GM23248 (cell line): ENCODE measurements around the gene PPP1R13B. TPM values are rescaled to one million over a fixed set of nuclear protein-coding genes. Genes with fewer than 3 reads are reported as not detected.

Experiments used
- DNase-seq: peaks from one replicate; pipeline ENCODE4 v3.0.0-alpha.2; 2015
- H2AFZ ChIP-seq: fragments of 200-600 bp; sonication (generic); 2 replicates; pipeline ENCODE4 v1.6.1; 2016; ENCODE audit warnings: antibody characterized with exemption
- H3F3A ChIP-seq: fragments of 200-600 bp; sonication (generic); 2 replicates; pipeline ENCODE4 v1.6.1; 2016; ENCODE audit warnings: mild to moderate bottlenecking, antibody characterized with exemption, mixed run types; ENCODE audit not compliant: insufficient read depth
- H3K27ac ChIP-seq: fragments of 200-600 bp; sonication (generic); 2 replicates; pipeline ENCODE4 v1.5.1; 2016; ENCODE audit warnings: mild to moderate bottlenecking
- H3K27me3 ChIP-seq: fragments of 200-600 bp; sonication (generic); replicated peaks from 2 replicates; pipeline ENCODE4 v1.6.1; 2016; ENCODE audit warnings: mild to moderate bottlenecking; ENCODE audit not compliant: insufficient read depth
- H3K36me3 ChIP-seq: fragments of 200-600 bp; sonication (generic); 2 replicates; pipeline ENCODE4 v1.6.1; 2016; ENCODE audit warnings: low read depth, mild to moderate bottlenecking
- H3K4me1 ChIP-seq: fragments of 200-600 bp; sonication (generic); 2 replicates; pipeline ENCODE4 v1.6.1; 2016; ENCODE audit warnings: mild to moderate bottlenecking; ENCODE audit not compliant: insufficient read depth
- H3K4me2 ChIP-seq: fragments of 200-600 bp; sonication (generic); one replicate; pipeline ENCODE4 v1.6.1; 2016; ENCODE audit warnings: mild to moderate bottlenecking; ENCODE audit not compliant: unreplicated experiment
- H3K4me3 ChIP-seq: fragments of 200-600 bp; sonication (generic); 2 replicates; pipeline ENCODE4 v1.5.1; 2016; ENCODE audit warnings: mild to moderate bottlenecking
- H3K79me2 ChIP-seq: fragments of 200-600 bp; sonication (generic); 2 replicates; pipeline ENCODE4 v1.6.1; 2016; ENCODE audit warnings: mild to moderate bottlenecking; ENCODE audit not compliant: insufficient read depth
- H3K9ac ChIP-seq: fragments of 200-600 bp; sonication (generic); 2 replicates; pipeline ENCODE4 v1.6.1; 2016; ENCODE audit warnings: mild to moderate bottlenecking
- H3K9me2 ChIP-seq: fragments of 200-600 bp; sonication (generic); 2 replicates; pipeline ENCODE4 v1.6.1; 2016; ENCODE audit warnings: mixed run types, mild to moderate bottlenecking, moderate library complexity; ENCODE audit not compliant: insufficient read depth
- H3K9me3 ChIP-seq: fragments of 200-600 bp; sonication (generic); one replicate; pipeline ENCODE4 v1.6.1; 2017; ENCODE audit warnings: low read depth
- H4K20me1 ChIP-seq: fragments of 200-600 bp; sonication (generic); 2 replicates; pipeline ENCODE4 v1.6.0; 2016; ENCODE audit not compliant: insufficient read depth
- EZH2 ChIP-seq: fragments of 200-600 bp; sonication (generic); IDR thresholded peaks from 2 replicates; pipeline ENCODE4 v1.6.1; 2018; ENCODE audit warnings: antibody characterized with exemption, mild to moderate bottlenecking; ENCODE audit not compliant: insufficient read depth, poor library complexity, severe bottlenecking
- EZH2phosphoT487 ChIP-seq: fragments of 200-600 bp; sonication (generic); IDR thresholded peaks from 2 replicates; pipeline ENCODE4 v1.6.1; 2018; ENCODE audit warnings: antibody characterized with exemption, moderate library complexity, mild to moderate bottlenecking, low read depth; ENCODE audit not compliant: insufficient read depth
- WGBS, 2 experiments: methylation state at CpG; one replicate each; pipeline ENCODE4 v1.1.6; 2015 to 2017; ENCODE audit warnings: low lambda C conversion rate in 2 of 2, low coverage in 1 of 2; ENCODE audit errors: missing lambda C conversion rate in 2 of 2; 5-methylcytosine and 5-hydroxymethylcytosine counted together
- in situ Hi-C: fragments of 300-500 bp; cut with MboI; formaldehyde crosslinking; loops from 2 replicates; pipeline ENCODE4 v1.15.0; 2020
- polyA plus RNA-seq: library from polyadenylated mRNA; unstranded; fragments of >200 nt; fragmentation: Nextera tagmentation; extraction: Ambion mirVana; gene quantifications from 2 replicates; pipeline ENCODE4 v1.2.1, GENCODE V29; 2016
- total RNA-seq: library from RNA; depleted of rRNA; stranded (reverse); fragments of >200 nt; shearing (Covaris generic); gene quantifications from 2 replicates; pipeline ENCODE4 v1.2.3, GENCODE V29; 2014

PPP1R13B gene
- total and polyA plus RNA-seq, 2 experiments from 2014 or later = 2.0 to 4.6 TPM

DNA sequence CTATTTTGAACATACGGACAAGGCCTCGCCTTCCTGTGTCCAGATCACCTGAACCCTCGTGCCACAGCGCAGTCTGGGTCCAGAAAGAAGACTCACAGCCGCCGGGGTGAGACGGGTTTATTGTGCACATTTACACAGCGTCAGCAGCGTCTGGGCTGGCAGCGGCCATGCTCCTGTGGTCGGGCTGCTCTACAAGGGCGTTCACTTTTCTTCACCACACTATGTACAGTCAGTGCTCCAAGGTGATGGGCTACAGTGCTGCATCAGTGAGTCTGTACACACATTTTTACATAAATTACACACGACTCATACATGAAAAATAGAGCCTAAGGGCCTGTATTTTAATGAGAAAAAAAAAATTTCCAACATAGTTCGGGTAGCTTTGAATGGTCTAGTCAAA, 113.7 kb downstream of the PPP1R13B start:
- in situ Hi-C loops = no loop called here
- Histone ChIP-seq H3K4me1 (no peaks in the 10 kb centered on the region), H4K20me1 (no peaks in the 10 kb centered on the region), H2AFZ (no peak overlapping the region), H3F3A (no peaks in the 10 kb centered on the region), H3K9me2 (no peaks in the 10 kb centered on the region), H3K4me3 (no peak overlapping the region), H3K9ac (no peak overlapping the region), H3K4me2 (no peak overlapping the region), H3K79me2 (no peaks in the 10 kb centered on the region), H3K9me3 (no peaks in the 10 kb centered on the region), H3K36me3 (peaks cover 13% of the 10 kb centered on the region; the same call in 1 of the 2 replicates), H3K27me3 (no peaks in the 10 kb centered on the region), H3K27ac (no peak overlapping the region)
- DNase-seq = peak; percentile 43
- WGBS, 2 experiments = 87 to 90% methylated on average over 14 of the region's 14 CpGs
- no peak for TF ChIP-seq EZH2phosphoT487
- TF ChIP-seq EZH2 = no peak

DNA sequence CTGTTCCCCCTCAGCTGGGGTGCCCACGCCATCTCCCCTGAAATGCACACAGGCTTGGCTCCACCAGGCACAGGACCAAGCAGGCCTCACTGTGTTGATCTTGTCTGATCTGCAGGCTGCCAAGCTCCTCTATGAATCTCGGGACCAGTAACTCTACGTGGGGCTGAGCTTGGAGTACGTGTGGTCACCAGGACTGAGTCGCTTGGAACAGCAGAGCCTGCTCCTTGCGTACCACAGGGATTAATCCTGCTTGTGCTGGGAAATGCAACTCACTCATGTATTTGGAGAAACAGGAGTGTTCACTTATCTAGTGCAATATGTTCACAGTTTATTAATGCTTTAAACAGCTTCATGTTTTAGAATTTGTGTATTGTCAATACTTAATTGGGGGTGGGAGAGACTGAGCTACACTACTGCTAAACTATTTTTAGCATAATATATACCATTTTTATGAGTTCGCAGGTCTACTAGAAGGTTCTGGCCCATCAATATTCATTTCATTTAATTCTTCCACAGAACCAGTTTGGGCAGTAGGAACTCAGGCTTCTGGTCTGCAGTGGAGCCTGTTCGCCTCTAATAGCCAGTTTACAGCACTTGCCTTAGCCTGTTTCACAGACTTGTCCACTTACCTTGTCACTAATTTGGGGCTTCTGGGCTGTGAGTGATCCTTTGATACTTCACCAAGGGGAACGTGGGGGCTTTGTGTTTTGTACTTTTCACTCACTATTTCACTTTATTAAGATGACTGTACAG, 114.3 kb downstream of the PPP1R13B start:
- Histone ChIP-seq H4K20me1 (no peaks in the 10 kb centered on the region), H3K4me3 (no peak overlapping the region), H3K9me2 (no peaks in the 10 kb centered on the region), H3K9ac (no peak overlapping the region), H3K27ac (no peak overlapping the region), H3K9me3 (no peaks in the 10 kb centered on the region), H3K4me2 (no peak overlapping the region), H3K4me1 (no peaks in the 10 kb centered on the region), H3K79me2 (peaks cover under 1% of the 10 kb centered on the region; the same call in 1 of the 2 replicates), H3K36me3 (peaks cover 13% of the 10 kb centered on the region; the same call in 1 of the 2 replicates), H3F3A (no peaks in the 10 kb centered on the region), H2AFZ (no peak overlapping the region), H3K27me3 (no peaks in the 10 kb centered on the region)
- TF ChIP-seq EZH2phosphoT487 = no peak
- WGBS, 2 experiments = 85 to 88% methylated on average over 9 of the region's 9 CpGs
- no peak for DNase-seq
- in situ Hi-C loops = no loop called here

DNA sequence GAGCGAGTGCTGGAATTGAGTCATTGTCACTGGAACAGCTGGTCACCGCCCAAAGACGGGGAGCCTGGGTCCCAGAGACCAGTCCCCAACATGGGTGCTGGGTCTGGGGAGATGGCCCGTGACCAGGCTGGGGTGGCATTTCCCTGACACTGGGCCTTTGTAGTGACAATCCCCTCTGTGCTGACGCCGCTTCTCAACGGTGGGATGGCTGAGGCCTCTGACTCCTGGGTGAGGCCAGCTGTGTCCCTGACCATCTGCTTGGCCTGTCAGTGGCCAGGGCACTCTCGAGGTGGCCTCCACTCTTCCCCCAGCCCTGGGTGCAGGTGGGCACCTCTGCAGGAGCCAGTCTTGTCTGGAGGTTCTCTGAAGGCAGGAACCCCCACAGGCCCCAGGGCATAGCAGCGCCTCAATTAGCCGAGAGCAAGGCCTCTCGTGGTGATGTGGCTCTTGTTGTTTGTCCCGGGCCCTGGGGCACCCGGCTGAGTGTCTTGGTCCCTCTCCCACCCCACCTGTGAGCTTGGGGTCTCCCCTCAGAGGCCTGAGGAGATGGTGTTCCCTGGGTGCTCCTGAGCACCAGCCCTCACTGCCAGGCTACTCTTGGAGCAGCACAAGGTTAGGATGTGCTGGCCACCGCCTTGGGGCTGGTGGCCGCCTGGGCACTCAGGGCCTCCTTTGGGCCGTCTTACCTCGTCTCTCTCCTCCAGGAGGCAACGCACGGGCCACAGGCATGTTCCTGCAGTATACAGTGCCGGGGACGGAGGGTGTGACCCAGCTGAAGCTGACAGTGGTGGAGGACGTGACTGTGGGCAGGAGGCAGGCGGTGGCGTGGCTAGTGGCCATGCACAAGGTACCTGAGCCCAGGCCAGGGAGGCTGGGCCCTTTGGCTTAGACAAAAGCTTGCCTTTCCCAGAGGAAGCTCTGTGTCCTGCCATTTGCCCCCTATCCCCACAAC, 115.2 kb downstream of the PPP1R13B start:
- no peaks in the 10 kb centered on the region for H3K9me2 ChIP-seq
- H4K20me1 ChIP-seq = no peaks in the 10 kb centered on the region
- H3K27me3 ChIP-seq = no peaks in the 10 kb centered on the region
- TF ChIP-seq EZH2 (no peak), EZH2phosphoT487 (no peak)
- in situ Hi-C loops = no loop called here
- H3K27ac ChIP-seq = no peak overlapping the region
- H3F3A ChIP-seq = no peaks in the 10 kb centered on the region
- H3K36me3 ChIP-seq = peaks cover 13% of the 10 kb centered on the region; the same call in 1 of the 2 replicates
- H3K79me2 ChIP-seq = peaks cover 8% of the 10 kb centered on the region; the same call in 1 of the 2 replicates
- no peaks in the 10 kb centered on the region for H3K9me3 ChIP-seq
- H3K4me3 ChIP-seq = no peak overlapping the region
- WGBS, 2 experiments = 93% methylated on average over 22 to 24 of the region's 24 CpGs
- no peak overlapping the region for H3K9ac ChIP-seq
- no peak overlapping the region for H2AFZ ChIP-seq
- H3K4me1 ChIP-seq = no peaks in the 10 kb centered on the region
- DNase-seq = no peak
- H3K4me2 ChIP-seq = no peak overlapping the region

GRCh38 chr14:103731481-103731880, 115.9 kb downstream of the PPP1R13B start:
- H3K4me2 ChIP-seq = no peak overlapping the region
- 89 to 90% methylated on average over 15 of the region's 15 CpGs for WGBS, 2 experiments
- H3K9me2 ChIP-seq = no peaks in the 10 kb centered on the region
- no peak overlapping the region for H2AFZ ChIP-seq
- in situ Hi-C loops = no loop called here
- H3K9ac ChIP-seq = no peak overlapping the region
- H3K9me3 ChIP-seq = no peaks in the 10 kb centered on the region
- no peaks in the 10 kb centered on the region for H4K20me1 ChIP-seq
- no peak overlapping the region for H3K27ac ChIP-seq
- H3K36me3 ChIP-seq = peaks cover 13% of the 10 kb centered on the region; the same call in 1 of the 2 replicates
- H3K4me3 ChIP-seq = no peak overlapping the region
- no peaks in the 10 kb centered on the region for H3F3A ChIP-seq
- DNase-seq = no peak
- no peaks in the 10 kb centered on the region for H3K4me1 ChIP-seq
- TF ChIP-seq EZH2phosphoT487 (no peak), EZH2 (no peak)
- H3K79me2 ChIP-seq = peaks cover 14% of the 10 kb centered on the region
- H3K27me3 ChIP-seq = no peaks in the 10 kb centered on the region
